H9 (cell line): ENCODE measurements around the gene PASK. TPM values are rescaled to one million over a fixed set of nuclear protein-coding genes. Genes with fewer than 3 reads are reported as not detected.

Experiments
- DNase-seq: peaks from one replicate; pipeline ENCODE4 v3.0.0-alpha.2; 2017
- H2AFZ ChIP-seq: one replicate; pipeline ENCODE4 v1.6.1; 2013; ENCODE audit warnings: mild to moderate bottlenecking, low read length, control low read depth, moderate library complexity
- H2AK5ac ChIP-seq: 2 replicates; pipeline ENCODE4 v1.6.1; 2013; ENCODE audit warnings: low read length, control low read depth, mixed read lengths; ENCODE audit not compliant: insufficient read length
- H2BK120ac ChIP-seq: one replicate; pipeline ENCODE4 v1.6.1; 2013; ENCODE audit warnings: low read depth, mild to moderate bottlenecking, low read length, control low read depth, inconsistent platforms; ENCODE audit not compliant: poor library complexity, severe bottlenecking
- H2BK12ac ChIP-seq: 2 replicates; pipeline ENCODE4 v1.6.1; 2013; ENCODE audit warnings: low read length, control low read depth, mixed read lengths, low read depth; ENCODE audit not compliant: insufficient read length
- H2BK15ac ChIP-seq: 2 replicates; pipeline ENCODE4 v1.6.1; 2013; ENCODE audit warnings: low read depth, low read length, control low read depth
- H2BK20ac ChIP-seq: one replicate; pipeline ENCODE4 v1.6.1; 2013; ENCODE audit warnings: low read depth, mild to moderate bottlenecking, low read length, control low read depth, inconsistent platforms; ENCODE audit not compliant: poor library complexity, severe bottlenecking
- H2BK5ac ChIP-seq: 2 replicates; pipeline ENCODE4 v1.6.1; 2013; ENCODE audit warnings: low read length, control low read depth, mixed read lengths; ENCODE audit not compliant: insufficient read length
- H3K14ac ChIP-seq: 2 replicates; pipeline ENCODE4 v1.6.1; 2013; ENCODE audit warnings: low read length, control low read depth; ENCODE audit not compliant: insufficient read depth
- H3K18ac ChIP-seq: 2 replicates; pipeline ENCODE4 v1.6.1; 2013; ENCODE audit warnings: low read depth, mild to moderate bottlenecking, mixed read lengths, low read length, control low read depth; ENCODE audit not compliant: insufficient read length
- H3K23ac ChIP-seq: 2 replicates; pipeline ENCODE4 v1.6.1; 2013; ENCODE audit warnings: low read length, control low read depth, mixed read lengths, low read depth; ENCODE audit not compliant: insufficient read length
- H3K23me2 ChIP-seq: 2 replicates; pipeline ENCODE4 v1.6.1; 2013; ENCODE audit warnings: low read depth, mild to moderate bottlenecking, mixed read lengths, low read length, control low read depth; ENCODE audit not compliant: insufficient read length, poor library complexity, severe bottlenecking
- H3K27ac ChIP-seq: 2 replicates; pipeline ENCODE4 v1.5.1; 2013; ENCODE audit warnings: low read length, control low read depth, mixed read lengths, low read depth; ENCODE audit not compliant: insufficient read length
- H3K27me3 ChIP-seq: 2 replicates; pipeline ENCODE4 v1.6.1; 2013; ENCODE audit warnings: low read length, control low read depth, inconsistent platforms; ENCODE audit not compliant: insufficient read depth
- H3K4ac ChIP-seq: 2 replicates; pipeline ENCODE4 v1.6.1; 2013; ENCODE audit warnings: low read depth, mild to moderate bottlenecking, control low read depth, inconsistent platforms, low read length, moderate library complexity
- H3K4me1 ChIP-seq: 2 replicates; pipeline ENCODE4 v1.6.1; 2013; ENCODE audit warnings: low read length, control low read depth, inconsistent platforms; ENCODE audit not compliant: insufficient read depth
- H3K4me2 ChIP-seq: 2 replicates; pipeline ENCODE4 v1.6.1; 2013; ENCODE audit warnings: low read length, control low read depth, mixed read lengths; ENCODE audit not compliant: insufficient read length, insufficient read depth
- H3K56ac ChIP-seq: 2 replicates; pipeline ENCODE4 v1.6.1; 2013; ENCODE audit warnings: low read depth, mild to moderate bottlenecking, mixed read lengths, low read length, control low read depth; ENCODE audit not compliant: insufficient read length
- H3K79me1 ChIP-seq: 2 replicates; pipeline ENCODE4 v1.6.1; 2013; ENCODE audit warnings: low read depth, mild to moderate bottlenecking, moderate library complexity, low read length, control low read depth, inconsistent platforms; ENCODE audit not compliant: insufficient read depth, poor library complexity, severe bottlenecking
- H3K79me2 ChIP-seq: 2 replicates; pipeline ENCODE4 v1.6.1; 2013; ENCODE audit warnings: low read length, control low read depth, inconsistent platforms; ENCODE audit not compliant: insufficient read depth
- H3K9ac ChIP-seq: 2 replicates; pipeline ENCODE4 v1.6.1; 2013; ENCODE audit warnings: low read length, control low read depth, mixed read lengths; ENCODE audit not compliant: insufficient read length; ENCODE audit errors: extremely low read depth
- H3K9me3 ChIP-seq: one replicate; pipeline ENCODE4 v1.6.1; 2013; ENCODE audit warnings: low read depth, low read length, inconsistent platforms; ENCODE audit not compliant: control insufficient read depth
- H3T11ph ChIP-seq: one replicate; pipeline ENCODE4 v1.6.1; 2013; ENCODE audit warnings: mild to moderate bottlenecking, low read length, control low read depth, inconsistent platforms
- H4K20me1 ChIP-seq: one replicate; pipeline ENCODE4 v1.6.1; 2013; ENCODE audit not compliant: control insufficient read depth, insufficient read length, insufficient read depth
- H4K5ac ChIP-seq: 2 replicates; pipeline ENCODE4 v1.6.1; 2013; ENCODE audit warnings: low read depth, mild to moderate bottlenecking, mixed read lengths, low read length, control low read depth; ENCODE audit not compliant: insufficient read length
- H4K8ac ChIP-seq: replicated peaks from 2 replicates; pipeline ENCODE4 v1.6.1; 2013; ENCODE audit warnings: low read length, control low read depth, mixed read lengths, low read depth; ENCODE audit not compliant: insufficient read length
- H4K91ac ChIP-seq: 2 replicates; pipeline ENCODE4 v1.6.1; 2013; ENCODE audit warnings: low read depth, mild to moderate bottlenecking, moderate library complexity, mixed read lengths, low read length, control low read depth; ENCODE audit not compliant: insufficient read length
- H3K27ac Mint-ChIP-seq, 3 experiments: 2 replicates in 2 of 3; 3 replicates in 1 of 3; pipeline ENCODE4 v1.8.0; 2020 to 2021; ENCODE audit warnings: mixed read lengths in 3 of 3, mild to moderate bottlenecking in 1 of 3, moderate library complexity in 1 of 3
- H3K27me3 Mint-ChIP-seq: 2 replicates; pipeline ENCODE4 v1.8.0; 2021; ENCODE audit warnings: low read depth, mild to moderate bottlenecking, moderate library complexity, mixed read lengths
- H3K36me3 Mint-ChIP-seq, 3 experiments: 2 replicates in 2 of 3; 3 replicates in 1 of 3; pipeline ENCODE4 v1.8.0; 2020 to 2021; ENCODE audit warnings: low read depth in 3 of 3, mixed read lengths in 3 of 3; ENCODE audit not compliant: insufficient read depth in 1 of 3
- H3K4me1 Mint-ChIP-seq, 2 experiments: 2 replicates each; pipeline ENCODE4 v1.8.0; 2020; ENCODE audit warnings: mixed read lengths in 2 of 2
- H3K4me3 Mint-ChIP-seq, 2 experiments: 2 replicates in 1 of 2; 3 replicates in 1 of 2; pipeline ENCODE4 v1.8.0; 2020 to 2021; ENCODE audit warnings: mild to moderate bottlenecking in 2 of 2, mixed read lengths in 2 of 2, moderate library complexity in 1 of 2
- H3K9me3 Mint-ChIP-seq, 2 experiments: 2 replicates in 1 of 2; 3 replicates in 1 of 2; pipeline ENCODE4 v1.8.0; 2020; ENCODE audit warnings: mild to moderate bottlenecking in 2 of 2, mixed read lengths in 2 of 2, moderate library complexity in 1 of 2
- WGBS: extraction: QIAGEN DNeasy Blood & Tissue Kit; methylation state at CpG from one replicate; pipeline ENCODE4 v1.1.7; 2013; ENCODE audit warnings: missing lambda C conversion rate, low lambda C conversion rate, mixed read lengths; ENCODE audit not compliant: insufficient read length; ENCODE audit errors: extremely low coverage; 5-methylcytosine and 5-hydroxymethylcytosine counted together
- total RNA-seq: library from RNA; stranded (reverse); gene quantifications from 2 replicates; pipeline ENCODE4 v1.2.1, GENCODE V29; 2021
- TF ChIP-seq, protein P1 (sequence below): fragments of 200-600 bp; sonication (generic); conservative IDR thresholded peaks from 3 replicates; pipeline ENCODE4 v1.8.0; 2021; ENCODE audit warnings: antibody characterized with exemption, mild to moderate bottlenecking

The PASK gene
- total RNA-seq, 1 experiment from 2014 or later = 68.0 TPM

DNA sequence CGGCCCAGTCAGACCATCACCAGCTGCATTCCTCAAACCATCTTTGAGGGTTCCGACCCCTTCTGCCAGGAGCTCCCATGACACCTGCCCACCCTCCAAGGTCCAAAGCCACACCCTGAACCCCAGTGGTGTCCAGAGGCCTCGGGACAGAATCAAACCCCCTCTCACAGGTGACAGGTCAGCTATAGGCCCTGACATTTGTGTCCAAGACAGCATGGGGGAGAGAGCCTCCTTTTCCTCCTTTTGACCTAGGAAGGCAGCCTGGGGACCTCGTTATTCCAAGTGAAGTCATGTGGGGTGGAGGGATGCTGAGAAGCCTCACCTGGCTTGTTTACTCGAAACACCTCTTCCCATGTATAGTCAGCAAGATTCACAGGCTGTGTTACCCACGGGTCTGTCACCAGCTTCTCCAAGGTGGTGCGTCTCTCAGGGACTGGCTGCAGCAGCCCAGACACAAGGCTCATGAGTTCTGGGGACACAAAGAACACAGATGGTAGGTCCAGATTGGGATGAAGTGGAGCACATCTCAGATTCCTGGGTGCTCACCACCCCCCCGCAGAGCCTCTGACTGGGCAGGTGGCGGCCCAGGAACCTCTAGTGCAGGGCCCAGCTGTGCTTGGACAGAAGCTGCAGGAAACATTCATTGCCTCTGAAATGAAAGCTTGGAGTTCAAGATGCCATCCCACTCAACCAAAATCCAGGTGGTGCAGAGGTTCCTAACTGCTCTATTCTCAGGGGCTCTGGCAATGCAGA lies 42.1 kb downstream of the PASK start:
- Histone ChIP-seq H3K14ac (no peak overlapping the region), H4K20me1 (no peaks in the 10 kb centered on the region), H2BK12ac (no peak overlapping the region), H3K9ac (no peak overlapping the region), H3K27me3 (no peaks in the 10 kb centered on the region), H3K4me1 (no peaks in the 10 kb centered on the region), H3K23ac (no peak overlapping the region), H3K9me3 (no peaks in the 10 kb centered on the region), H2BK5ac (no peak overlapping the region), H2BK20ac (no peak overlapping the region), H3K79me2 (no peaks in the 10 kb centered on the region), H3K18ac (no peak overlapping the region), H3K27ac (no peak overlapping the region), H3T11ph (no peak overlapping the region), H2BK15ac (no peak overlapping the region), H3K23me2 (no peaks in the 10 kb centered on the region), H4K91ac (no peak overlapping the region), H4K5ac (no peak overlapping the region), H3K56ac (no peak overlapping the region), H3K4me2 (no peak overlapping the region), H4K8ac (no peak overlapping the region), H2AFZ (no peak overlapping the region), H2BK120ac (no peak overlapping the region), H3K79me1 (no peaks in the 10 kb centered on the region), H2AK5ac (no peak overlapping the region), H3K4ac (no peak overlapping the region)
- no CpG with 5 or more reads among the region's 9 CpGs for WGBS
- TF ChIP-seq, protein P1, sequence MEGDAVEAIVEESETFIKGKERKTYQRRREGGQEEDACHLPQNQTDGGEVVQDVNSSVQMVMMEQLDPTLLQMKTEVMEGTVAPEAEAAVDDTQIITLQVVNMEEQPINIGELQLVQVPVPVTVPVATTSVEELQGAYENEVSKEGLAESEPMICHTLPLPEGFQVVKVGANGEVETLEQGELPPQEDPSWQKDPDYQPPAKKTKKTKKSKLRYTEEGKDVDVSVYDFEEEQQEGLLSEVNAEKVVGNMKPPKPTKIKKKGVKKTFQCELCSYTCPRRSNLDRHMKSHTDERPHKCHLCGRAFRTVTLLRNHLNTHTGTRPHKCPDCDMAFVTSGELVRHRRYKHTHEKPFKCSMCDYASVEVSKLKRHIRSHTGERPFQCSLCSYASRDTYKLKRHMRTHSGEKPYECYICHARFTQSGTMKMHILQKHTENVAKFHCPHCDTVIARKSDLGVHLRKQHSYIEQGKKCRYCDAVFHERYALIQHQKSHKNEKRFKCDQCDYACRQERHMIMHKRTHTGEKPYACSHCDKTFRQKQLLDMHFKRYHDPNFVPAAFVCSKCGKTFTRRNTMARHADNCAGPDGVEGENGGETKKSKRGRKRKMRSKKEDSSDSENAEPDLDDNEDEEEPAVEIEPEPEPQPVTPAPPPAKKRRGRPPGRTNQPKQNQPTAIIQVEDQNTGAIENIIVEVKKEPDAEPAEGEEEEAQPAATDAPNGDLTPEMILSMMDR = no peak
- no peak for DNase-seq
- Mint-ChIP-seq H3K27me3 (no peaks in the 10 kb centered on the region), H3K4me1 (peaks cover 8 to 9% of the 10 kb centered on the region in 2 experiments; a peak in 3 of 4 replicates), H3K4me3 (no peak overlapping the region), H3K9me3 (no peaks in the 10 kb centered on the region), H3K27ac (no peak overlapping the region), H3K36me3 (peaks cover 0 to 28% (median 21%) of the 10 kb centered on the region in 3 experiments; a peak in 6 of 7 replicates)
